A549 treated with CpdA at 1 μM for 4 hours (cell line): Measurements from ENCODE around the gene TMEM138. TPM values are rescaled to one million over a fixed set of nuclear protein-coding genes. Genes with fewer than 3 reads are reported as not detected.

Experiments used
- total RNA-seq: library from RNA; stranded (reverse); fragments of 200-300 nt; extraction: Qiagen RNA extraction; gene quantifications from 5 replicates; pipeline ENCODE4 v1.2.3, GENCODE V29; 2022; ENCODE audit warnings: low read depth

Gene TMEM138
- total RNA-seq = 94.4 to 122 TPM (median 113 TPM) in 5 replicates

DNA sequence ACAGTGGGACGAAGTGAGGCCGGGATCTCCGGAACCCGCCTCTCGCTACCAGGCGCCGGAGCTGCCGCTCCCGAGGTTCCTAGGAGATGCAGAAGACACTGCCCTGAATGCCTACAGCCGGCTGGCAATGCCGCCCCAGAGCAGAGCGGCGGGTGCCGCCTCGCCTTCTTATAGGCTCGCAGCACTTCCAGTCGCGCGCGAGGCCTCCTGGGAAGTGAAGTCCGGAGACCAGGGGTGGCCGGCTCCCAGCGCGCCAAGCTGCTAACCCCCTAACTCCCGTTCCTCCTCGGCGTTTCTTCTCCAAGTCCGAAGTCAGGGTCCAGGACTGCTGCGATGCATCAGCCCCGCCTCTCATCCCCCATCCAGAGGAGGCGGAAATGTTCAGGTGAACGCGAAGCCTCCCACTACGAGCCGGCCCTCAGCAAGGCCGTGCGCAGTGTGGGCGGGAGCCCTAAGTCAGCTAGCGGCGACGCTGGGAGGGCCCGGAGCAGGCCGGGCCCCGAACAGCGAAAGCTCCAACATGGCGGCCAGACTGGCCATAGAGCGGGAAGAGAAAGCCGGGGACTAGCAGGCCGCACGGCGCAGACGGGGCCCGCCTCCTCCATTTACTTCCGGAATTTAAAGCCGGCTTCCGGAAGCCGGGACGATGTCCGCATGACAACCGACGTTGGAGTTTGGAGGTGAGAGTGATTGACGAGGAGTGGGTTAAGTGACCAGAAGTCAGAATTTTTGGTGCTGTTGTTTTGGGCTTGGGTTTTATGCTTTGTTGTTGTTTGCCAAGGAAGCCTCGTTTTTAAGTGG lies at the start of gene TMEM138, which contains the start of gene CYB561A3:
TSS of gene TMEM138 (plus strand) at position 634 of the 801 bp plus-strand sequence. CDS start 2,017 bp downstream, outside the sequence.
TSS of gene CYB561A3 (minus strand) at position 142 of the 801 bp plus-strand sequence. CDS start 5,169 bp downstream, outside the sequence.

DNA sequence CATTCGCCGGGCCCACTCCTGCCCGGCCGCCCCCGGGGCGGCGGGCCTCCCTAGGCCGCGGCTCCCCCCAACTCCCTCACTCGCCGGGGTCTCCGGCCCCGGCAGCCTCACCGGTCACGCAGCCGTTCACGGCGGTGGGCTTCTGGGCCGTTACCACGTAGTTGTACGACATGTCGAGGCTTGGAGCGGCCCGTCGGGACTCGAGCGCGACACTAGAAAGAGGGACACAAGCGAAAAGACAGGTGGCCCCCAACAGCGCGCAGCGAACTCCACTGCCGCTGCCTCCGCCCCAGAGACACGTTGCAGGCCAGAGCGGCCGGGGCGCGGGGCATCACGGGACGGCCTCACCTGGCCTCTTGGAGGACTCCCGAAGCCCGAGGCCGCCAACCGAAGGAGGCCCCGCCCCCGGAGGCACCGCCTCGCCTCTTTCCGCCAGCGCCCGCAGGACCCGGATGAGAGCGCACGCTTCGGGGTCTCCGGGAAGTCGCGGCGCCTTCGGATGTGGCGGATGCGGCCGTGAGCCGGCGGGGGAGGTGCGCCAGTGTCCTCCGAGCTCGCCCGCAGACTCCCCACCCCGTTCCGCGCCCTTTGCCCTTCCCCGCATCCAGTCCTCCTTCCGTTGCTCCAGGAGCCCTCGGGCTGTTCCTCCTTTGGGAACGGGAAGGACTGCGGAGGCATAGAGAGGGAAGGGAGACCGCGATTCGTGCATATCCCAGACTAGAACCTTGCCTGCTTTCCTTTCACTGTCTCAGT lies 29.2 kb upstream of the TMEM138 start, which contains the start of the genes DDB1 and TKFC:
TSS of gene DDB1 (minus strand) at position 309 of the 753 bp plus-strand sequence. CDS start at position 172, 137 bp downstream.
TSS of gene TKFC (plus strand) at position 432 of the 753 bp plus-strand sequence. CDS start 1,501 bp downstream, outside the sequence.

Other genes starting within 250 kb of the TMEM138 start
- 15.9 to 18.7 TPM (median 18.2 TPM) in 5 replicates for gene VPS37C, start 200.9 kb upstream of the TMEM138 start, total RNA-seq
- gene PGA3, start 158.9 kb upstream of the TMEM138 start, total RNA-seq = not detected in 5 replicates
- not detected in 5 replicates for gene PGA4, start 140.0 kb upstream of the TMEM138 start, total RNA-seq
- gene PGA5, start 121.2 kb upstream of the TMEM138 start, total RNA-seq = not detected in 5 replicates
- gene VWCE, start 67.1 kb upstream of the TMEM138 start, total RNA-seq = 0.55 to 0.91 TPM (median 0.64 TPM) in 5 replicates
- gene DDB1, start 29.3 kb upstream of the TMEM138 start, total RNA-seq = 164 to 177 TPM (median 170 TPM) in 5 replicates
- gene TKFC, start 29.1 kb upstream of the TMEM138 start, total RNA-seq = 42.7 to 75.6 TPM (median 69.4 TPM) in 5 replicates
- 36.8 to 47.2 TPM (median 44.5 TPM) in 5 replicates for gene CYB561A3, start 492 bp upstream of the TMEM138 start, total RNA-seq
- 16.0 to 19.4 TPM (median 17.9 TPM) in 5 replicates for gene TMEM216, start 30.2 kb downstream of the TMEM138 start, total RNA-seq
- 70.5 to 77.6 TPM (median 70.8 TPM) in 5 replicates for gene CPSF7, start 67.6 kb downstream of the TMEM138 start, total RNA-seq
- gene SDHAF2, start 67.8 kb downstream of the TMEM138 start, total RNA-seq = 32.1 to 50.3 TPM (median 46.1 TPM) in 5 replicates
- gene LRRC10B, start 146.4 kb downstream of the TMEM138 start, total RNA-seq = 0.08 to 0.20 TPM (median 0.16 TPM) in 5 replicates
- gene SYT7, start 218.7 kb downstream of the TMEM138 start, total RNA-seq = 0.69 to 1.1 TPM (median 1.1 TPM) in 5 replicates